SJSA1 (cell line): ENCODE data around the gene VASN. TPM values are rescaled to one million over a fixed set of nuclear protein-coding genes. Genes with fewer than 3 reads are reported as not detected.

Experiments
- DNase-seq, 2 experiments: peaks; one replicate each; pipeline ENCODE4 v3.0.0-alpha.2; 2015 to 2020; ENCODE audit warnings: low spot score in 2 of 2, low read depth in 1 of 2
- H3K27ac ChIP-seq: fragments of 250-450 bp; sonication (Bioruptor Pico); 2 replicates; pipeline ENCODE4 v1.5.1; 2020; ENCODE audit warnings: mild to moderate bottlenecking, moderate library complexity
- H3K27me3 ChIP-seq: fragments of 250-450 bp; sonication (Bioruptor Pico); replicated peaks from 2 replicates; pipeline ENCODE4 v1.5.1; 2020; ENCODE audit warnings: mild to moderate bottlenecking, moderate library complexity
- H3K36me3 ChIP-seq: fragments of 250-450 bp; sonication (Bioruptor Pico); 2 replicates; pipeline ENCODE4 v1.5.1; 2020; ENCODE audit warnings: mild to moderate bottlenecking
- H3K4me1 ChIP-seq: fragments of 250-450 bp; sonication (Bioruptor Pico); replicated peaks from 2 replicates; pipeline ENCODE4 v1.6.1; 2021; ENCODE audit warnings: mild to moderate bottlenecking
- H3K4me3 ChIP-seq: fragments of 250-450 bp; sonication (Bioruptor Pico); 2 replicates; pipeline ENCODE4 v1.5.1; 2020; ENCODE audit warnings: mild to moderate bottlenecking
- H3K9me3 ChIP-seq: fragments of 250-450 bp; sonication (Bioruptor Pico); replicated peaks from 2 replicates; pipeline ENCODE4 v1.5.1; 2020; ENCODE audit warnings: mild to moderate bottlenecking
- total RNA-seq: library from RNA; depleted of rRNA; stranded (reverse); fragments of >200 nt; shearing (Covaris generic); gene quantifications from 2 replicates; pipeline ENCODE4 v1.2.3, GENCODE V29; 2014

Gene VASN
- total RNA-seq, 1 experiment from 2014 or later = 93.6 TPM

DNA sequence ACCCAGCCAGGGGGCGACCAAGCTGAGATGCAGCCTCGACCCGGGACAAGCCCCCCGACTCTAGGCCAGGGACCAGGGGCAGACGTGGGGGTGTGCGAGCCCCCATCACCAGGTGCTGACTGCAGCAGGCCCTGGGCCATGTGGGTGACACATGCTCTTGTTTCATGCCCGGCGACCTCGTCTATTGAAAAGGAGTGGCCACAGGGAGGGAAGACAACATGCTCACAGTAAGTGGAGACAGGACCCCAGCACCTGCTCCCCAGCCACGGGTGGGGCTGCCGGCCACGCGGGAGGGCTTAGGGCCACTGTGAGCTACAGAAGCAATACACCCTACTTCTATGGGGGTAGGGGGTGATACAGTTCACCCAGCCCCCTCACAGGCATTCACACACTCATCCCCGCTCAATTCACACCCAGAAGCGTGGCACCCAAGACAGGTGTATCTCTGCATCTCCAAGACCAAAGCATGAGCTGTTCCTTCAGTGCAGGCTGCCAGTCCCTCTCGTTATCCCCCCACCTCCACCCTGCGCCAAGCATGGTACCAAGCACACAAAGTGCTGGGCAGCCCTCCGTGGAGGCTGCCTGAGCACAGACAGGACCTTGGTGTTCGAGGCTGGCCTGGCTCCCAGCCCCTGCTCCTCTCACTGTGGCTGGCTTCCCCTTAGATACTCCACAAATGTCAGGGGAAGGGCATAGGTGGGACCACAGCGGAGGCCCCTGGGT is 13.6 kb downstream of the VASN start:
- Histone ChIP-seq H3K4me1 (peaks cover 62% of the 10 kb centered on the region), H3K27ac (no peak overlapping the region), H3K27me3 (no peaks in the 10 kb centered on the region), H3K9me3 (no peaks in the 10 kb centered on the region), H3K36me3 (peaks cover 75% of the 10 kb centered on the region), H3K4me3 (no peak overlapping the region)
- no peak for DNase-seq

DNA sequence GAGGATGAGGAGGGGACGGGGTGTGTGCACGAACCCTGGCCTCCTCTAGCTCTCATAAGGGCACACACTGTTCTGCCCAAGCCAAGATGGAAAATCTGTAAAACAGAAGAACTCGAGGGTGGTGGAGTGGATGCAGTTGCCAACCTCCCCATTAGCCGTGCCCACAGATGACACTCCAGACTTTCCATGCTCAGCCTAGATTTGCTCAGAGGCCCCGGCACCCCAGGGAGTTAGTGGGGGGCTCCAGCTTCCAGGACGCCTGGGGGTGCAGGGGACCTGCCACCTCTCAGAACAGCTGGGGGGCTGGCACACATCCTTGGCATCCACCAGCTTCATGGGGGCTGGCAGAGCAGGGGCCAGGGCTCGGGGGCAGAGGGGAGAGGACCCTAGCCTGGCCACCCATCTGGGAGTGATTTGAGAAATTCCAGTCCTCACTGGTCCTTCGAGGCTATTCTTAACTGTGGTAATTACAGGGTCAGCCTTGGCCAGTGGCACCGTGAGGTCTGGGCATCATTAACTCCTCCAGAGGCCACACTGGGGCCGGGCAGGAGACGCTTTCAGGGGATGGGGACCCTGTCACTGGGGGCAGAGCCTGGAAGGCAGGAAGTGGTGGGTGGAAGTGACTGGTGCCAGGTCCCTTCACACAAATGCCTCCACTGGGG is 14.3 kb downstream of the VASN start:
- Histone ChIP-seq H3K27me3 (no peaks in the 10 kb centered on the region), H3K36me3 (peaks cover 73% of the 10 kb centered on the region), H3K27ac (peak overlapping the region; percentile 32), H3K4me3 (no peak overlapping the region), H3K9me3 (no peaks in the 10 kb centered on the region), H3K4me1 (peaks cover 69% of the 10 kb centered on the region)
- peak in 1 of 2 experiments; percentile 48 for DNase-seq

DNA sequence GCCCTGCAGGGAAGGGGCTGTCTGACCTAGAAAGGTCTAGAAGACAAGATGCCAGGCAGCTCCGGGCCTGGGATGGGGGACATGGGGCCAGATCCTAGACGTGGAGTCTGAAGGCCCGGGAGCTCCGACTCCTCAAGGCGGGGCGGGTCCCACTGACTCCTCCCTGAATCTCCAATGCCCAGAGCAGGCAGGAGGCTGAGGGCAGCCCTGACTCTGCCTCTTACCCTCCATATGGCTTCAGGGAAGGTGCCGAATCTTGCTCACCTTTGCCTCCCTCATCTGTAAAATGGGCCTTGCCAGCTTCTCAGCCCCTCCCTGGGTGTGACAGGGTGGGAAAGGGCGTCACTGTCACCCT is 14.8 kb downstream of the VASN start:
- Histone ChIP-seq H3K36me3 (peaks cover 68% of the 10 kb centered on the region), H3K9me3 (no peaks in the 10 kb centered on the region), H3K4me3 (no peak overlapping the region), H3K27ac (peak overlapping the region; percentile 32), H3K4me1 (peaks cover 74% of the 10 kb centered on the region), H3K27me3 (no peaks in the 10 kb centered on the region)
- no peak for DNase-seq

DNA sequence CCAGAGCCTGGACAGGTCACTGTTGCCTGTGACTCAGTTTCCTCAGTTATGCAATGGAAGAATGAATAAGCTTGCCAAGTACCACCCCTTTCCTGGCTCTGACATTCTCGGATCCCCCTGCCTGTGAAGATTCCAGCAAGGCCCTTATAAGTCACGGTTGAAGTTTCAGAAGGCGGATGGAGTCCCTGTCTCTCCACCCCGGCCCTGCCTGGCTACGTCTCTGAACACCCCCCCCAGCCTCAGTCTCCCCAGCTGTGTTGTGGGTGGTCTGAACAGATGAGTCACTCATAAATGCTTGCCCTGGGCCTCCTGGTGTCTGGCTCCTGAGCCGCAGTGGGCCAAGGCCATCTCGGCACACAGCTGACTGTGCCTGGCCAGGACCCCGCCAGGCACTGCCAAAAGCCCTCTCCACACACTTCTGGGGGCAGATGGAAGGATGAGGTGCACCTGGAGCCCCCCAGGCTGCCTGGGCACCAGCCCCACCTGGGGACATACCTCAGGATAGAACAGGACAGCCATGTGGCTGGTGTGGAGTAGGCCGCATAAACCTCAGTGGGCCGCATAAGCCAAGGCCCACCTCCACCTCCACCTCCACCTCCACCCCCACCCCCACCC is 15.4 kb downstream of the VASN start:
- Histone ChIP-seq H3K4me1 (peaks cover 80% of the 10 kb centered on the region), H3K27me3 (no peaks in the 10 kb centered on the region), H3K27ac (peak overlapping the region; percentile 32), H3K9me3 (no peaks in the 10 kb centered on the region), H3K36me3 (peaks cover 62% of the 10 kb centered on the region), H3K4me3 (no peak overlapping the region)
- DNase-seq = peak; percentile 70 to 75

DNA sequence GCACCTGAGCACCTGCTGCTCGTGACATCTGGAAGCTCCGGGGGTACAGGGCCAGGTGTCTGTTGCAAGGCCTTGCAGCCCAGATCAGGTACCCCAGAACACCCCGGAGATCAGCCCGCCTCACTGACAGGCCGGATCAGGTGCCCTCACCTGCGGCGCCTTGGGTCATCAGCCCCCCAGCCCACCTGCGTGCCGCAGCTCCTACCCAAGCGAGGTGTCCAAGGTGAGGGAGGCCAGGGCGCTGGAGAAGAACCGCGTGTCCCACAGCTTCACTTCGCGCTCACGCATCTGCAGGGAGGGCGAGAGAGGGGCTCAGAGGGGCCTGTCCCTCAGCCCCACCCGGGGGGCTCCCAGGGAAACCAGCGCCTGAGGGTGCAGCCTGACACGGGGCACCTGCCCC is 16.1 kb downstream of the VASN start:
- peaks cover 55% of the 10 kb centered on the region for H3K36me3 ChIP-seq
- peak overlapping the region; percentile 65 for H3K27ac ChIP-seq
- DNase-seq = no peak
- no peaks in the 10 kb centered on the region for H3K27me3 ChIP-seq
- no peaks in the 10 kb centered on the region for H3K9me3 ChIP-seq
- H3K4me1 ChIP-seq = peaks cover 87% of the 10 kb centered on the region
- H3K4me3 ChIP-seq = no peak overlapping the region

DNA sequence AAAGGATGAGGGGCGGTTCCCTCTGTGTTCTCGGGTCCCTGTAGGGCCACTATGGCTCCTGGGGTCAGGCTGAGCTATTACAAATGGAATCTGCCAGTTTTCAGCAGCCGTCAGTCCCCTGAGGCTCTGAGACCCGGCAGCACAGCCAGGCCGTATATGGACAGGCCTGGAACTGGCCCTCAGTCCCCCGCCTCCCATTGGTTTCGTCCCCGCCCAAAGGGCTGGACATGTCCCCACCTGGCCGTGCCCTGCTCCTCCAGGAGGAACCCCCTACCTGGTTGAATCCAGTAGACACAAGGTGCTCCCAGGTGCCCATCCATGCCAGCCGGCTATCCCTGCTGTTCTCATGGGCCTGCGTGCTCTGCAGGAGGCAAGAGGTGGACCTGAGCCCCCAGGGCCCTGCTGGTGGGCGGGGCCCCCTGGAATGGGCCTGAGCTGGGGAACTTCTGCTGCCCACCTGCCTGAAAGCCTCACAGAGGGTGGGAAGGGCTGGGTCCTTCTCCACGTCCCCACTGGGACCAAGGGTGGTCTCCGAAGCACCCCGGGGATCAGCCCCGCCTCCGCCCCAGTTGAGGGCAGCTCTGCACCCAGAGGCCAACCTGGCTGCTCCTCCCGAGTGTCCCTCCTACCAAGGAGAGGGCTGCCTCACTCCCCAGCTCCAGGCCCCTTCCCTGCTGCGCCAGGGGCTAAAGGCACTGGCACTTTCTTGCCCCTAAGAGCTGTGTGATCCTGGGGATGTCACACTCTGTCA is 16.8 kb downstream of the VASN start:
- H3K4me1 ChIP-seq = peaks cover 94% of the 10 kb centered on the region
- H3K9me3 ChIP-seq = no peaks in the 10 kb centered on the region
- H3K4me3 ChIP-seq = no peak overlapping the region
- no peaks in the 10 kb centered on the region for H3K27me3 ChIP-seq
- H3K36me3 ChIP-seq = peaks cover 50% of the 10 kb centered on the region
- peak; percentile 40 to 73 for DNase-seq
- H3K27ac ChIP-seq = peak overlapping the region; percentile 65

DNA sequence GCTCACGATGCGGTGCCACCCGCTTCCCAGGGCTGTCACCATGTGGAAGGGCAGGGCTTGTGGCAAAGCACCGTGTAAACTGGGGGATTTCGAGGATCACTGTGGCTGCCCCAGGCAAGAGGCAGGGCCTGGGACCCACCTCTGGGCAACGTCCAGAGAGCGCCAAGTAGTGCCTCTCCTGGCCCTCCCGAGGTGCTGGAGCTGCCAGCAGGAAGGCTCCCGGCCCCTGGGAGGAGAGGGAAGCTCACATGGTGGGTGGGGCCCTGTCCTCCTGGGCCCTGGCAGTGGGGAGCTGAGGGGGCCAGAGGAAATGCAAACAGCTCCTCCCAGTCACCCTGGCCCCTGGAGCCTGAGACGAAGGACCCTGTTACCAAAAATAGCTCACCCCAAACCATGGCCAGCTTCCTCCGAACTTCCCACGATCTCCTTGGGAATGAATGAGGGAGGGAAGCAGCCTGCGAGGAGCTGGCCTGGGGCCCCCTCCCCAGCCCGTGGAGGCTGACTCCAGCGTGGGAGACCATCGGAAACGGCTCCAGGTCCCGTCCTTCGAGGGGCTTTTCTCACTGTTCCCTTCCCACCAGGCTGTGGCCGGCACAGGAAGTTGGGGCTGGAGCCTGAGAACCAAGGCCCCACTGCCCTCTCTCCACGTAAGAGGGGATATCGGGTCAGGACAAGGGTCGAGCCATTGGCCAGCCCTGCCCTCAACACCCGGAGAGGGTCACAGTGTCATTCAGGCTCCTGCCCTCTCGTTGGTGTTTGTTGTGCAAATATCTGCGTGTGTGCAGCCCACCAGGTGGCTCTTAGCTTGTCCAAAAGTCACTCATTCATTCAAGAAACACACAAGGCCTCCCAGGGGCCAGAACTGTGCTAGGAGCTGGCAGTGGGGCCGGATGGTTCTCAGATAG is 17.7 kb downstream of the VASN start:
- peak overlapping the region; percentile 65 for H3K27ac ChIP-seq
- H3K27me3 ChIP-seq = no peaks in the 10 kb centered on the region
- peaks cover 41% of the 10 kb centered on the region for H3K36me3 ChIP-seq
- peaks cover 88% of the 10 kb centered on the region for H3K4me1 ChIP-seq
- H3K4me3 ChIP-seq = no peak overlapping the region
- no peaks in the 10 kb centered on the region for H3K9me3 ChIP-seq
- no peak for DNase-seq

DNA sequence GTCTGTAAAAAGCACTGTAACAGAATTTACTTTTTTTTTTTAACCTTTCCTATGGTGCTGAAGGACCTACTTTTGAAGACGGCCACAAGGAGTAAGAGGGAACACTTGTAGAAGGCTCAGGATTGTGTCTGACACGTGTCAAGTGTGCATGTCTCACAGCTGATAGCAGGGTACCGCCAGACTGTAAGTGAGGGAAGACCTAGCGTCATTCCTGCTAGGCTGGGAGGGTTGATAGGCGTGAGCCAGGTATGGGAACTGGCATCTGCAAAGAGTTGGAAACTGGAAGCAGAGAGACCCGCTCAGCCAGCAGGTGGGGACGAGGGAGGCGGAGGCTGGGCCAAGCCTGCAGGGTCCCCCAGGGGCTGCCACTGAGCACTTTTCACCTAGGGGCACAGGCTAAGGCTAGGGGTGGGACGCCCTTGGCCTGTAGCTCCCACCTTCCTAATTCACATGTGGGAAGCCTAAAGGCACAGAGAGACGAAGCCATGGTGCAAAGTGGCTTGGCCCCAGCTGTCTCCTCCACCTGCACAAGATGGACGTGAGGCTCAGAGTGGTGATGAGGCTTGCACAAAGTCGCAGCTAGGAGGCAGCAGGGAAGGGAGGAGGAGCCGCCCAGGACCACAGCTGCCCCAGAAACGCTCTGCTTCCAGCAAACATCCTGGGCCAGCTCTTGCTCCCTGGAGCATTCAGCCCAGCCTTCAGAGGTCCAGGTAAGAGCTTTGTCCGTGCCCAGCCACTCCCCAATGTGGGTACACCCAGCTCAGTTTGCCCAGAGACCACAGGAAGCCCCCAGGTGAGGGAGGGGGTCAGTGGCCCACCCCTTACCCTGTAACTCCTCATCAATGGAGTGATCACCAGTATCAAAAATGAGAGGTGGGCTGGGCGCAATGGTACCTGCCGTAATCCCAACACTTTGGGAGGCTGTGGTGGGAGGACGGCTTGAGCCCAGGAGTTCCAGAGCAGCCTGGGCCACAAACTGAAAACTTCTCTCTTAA is 18.9 kb downstream of the VASN start:
- peaks cover 32% of the 10 kb centered on the region for H3K36me3 ChIP-seq
- peaks cover 79% of the 10 kb centered on the region for H3K4me1 ChIP-seq
- H3K9me3 ChIP-seq = no peaks in the 10 kb centered on the region
- no peaks in the 10 kb centered on the region for H3K27me3 ChIP-seq
- H3K4me3 ChIP-seq = no peak overlapping the region
- DNase-seq = no peak
- H3K27ac ChIP-seq = no peak overlapping the region

DNA sequence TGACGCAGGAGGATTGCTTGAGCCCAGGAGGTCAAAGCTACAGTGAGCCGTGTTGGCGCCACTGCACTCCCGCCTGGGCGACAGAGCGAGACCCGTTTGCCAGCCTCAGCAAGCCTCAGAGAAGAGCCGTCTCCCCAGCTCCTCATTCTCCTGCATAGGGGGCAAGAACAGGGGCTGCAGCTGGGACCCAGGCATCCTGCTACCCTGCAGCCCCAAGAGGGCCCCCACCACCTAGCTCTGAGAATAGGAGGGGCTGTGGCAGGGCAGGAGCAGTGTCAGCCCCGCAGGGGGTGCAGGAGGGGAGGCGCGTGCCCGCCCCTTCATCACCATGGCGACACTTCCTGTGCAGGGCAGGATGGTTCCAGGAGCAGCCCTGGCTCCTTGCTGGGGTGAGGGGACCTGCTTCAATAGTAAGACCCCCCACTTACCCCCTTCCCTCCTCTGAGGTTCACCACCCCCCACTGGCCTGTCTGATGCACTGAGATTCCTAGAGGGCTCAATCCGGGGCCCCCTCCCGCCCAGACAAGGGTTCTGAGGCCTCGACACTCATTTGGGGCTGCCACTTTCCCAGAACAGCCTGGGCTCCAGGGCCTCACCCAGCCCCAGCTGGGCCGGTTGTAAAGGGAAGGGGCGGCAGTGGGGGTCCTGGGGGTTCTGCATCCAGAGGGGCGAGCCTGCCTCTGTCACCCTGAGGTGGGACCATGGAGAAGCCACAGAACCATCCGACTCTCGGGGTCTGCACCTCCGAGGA is 20.2 kb downstream of the VASN start:
- DNase-seq = no peak
- peak overlapping the region; percentile 60 for H3K27ac ChIP-seq
- H3K9me3 ChIP-seq = no peaks in the 10 kb centered on the region
- no peak overlapping the region for H3K4me3 ChIP-seq
- H3K36me3 ChIP-seq = peaks cover 26% of the 10 kb centered on the region
- no peaks in the 10 kb centered on the region for H3K27me3 ChIP-seq
- H3K4me1 ChIP-seq = peaks cover 67% of the 10 kb centered on the region

DNA sequence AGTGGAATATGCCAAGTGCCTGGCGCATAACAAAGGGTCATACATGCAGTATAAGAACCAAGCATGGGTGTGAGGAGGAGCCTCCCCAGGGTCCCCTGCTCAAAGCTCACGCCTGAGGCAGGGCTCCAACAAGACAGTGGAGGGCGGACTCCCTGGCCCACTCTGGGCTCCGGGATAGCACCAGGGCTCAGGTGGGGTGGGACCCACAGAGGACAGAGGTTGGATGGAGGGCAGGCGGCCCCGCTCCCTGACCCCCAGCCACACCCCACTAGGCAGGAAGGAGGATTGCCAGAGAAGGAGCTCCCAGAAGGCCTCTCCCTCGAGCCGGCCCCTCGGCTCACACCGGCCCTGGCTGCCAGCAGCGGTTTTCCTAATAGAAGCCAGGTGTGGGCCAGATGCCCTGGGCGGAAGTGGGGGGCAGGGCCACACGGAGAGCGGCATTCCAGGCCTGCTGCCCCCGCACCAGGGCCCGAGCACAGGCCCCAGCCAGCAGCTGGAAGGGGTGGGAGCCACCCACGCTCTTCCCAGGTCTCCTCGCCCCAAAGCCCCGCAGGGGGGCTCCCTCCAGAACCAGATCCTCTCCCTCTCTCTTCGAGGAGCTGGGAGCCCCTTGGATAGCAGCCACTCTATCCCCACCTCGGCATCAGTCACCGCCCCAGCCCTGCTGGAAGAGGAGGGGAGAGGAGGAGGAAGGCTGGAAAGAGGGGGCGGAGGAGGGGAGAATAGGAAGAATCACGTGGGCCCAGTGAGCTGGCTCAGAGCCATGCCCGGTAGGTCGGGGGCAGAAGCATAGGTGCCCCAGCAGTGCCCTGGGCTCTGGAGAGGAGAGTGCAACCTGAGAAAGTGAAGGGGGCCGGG is 21.0 kb downstream of the VASN start:
- H3K27me3 ChIP-seq = no peaks in the 10 kb centered on the region
- H3K4me3 ChIP-seq = no peak overlapping the region
- no peaks in the 10 kb centered on the region for H3K9me3 ChIP-seq
- H3K27ac ChIP-seq = peak overlapping the region; percentile 60
- DNase-seq = peak; percentile 85 to 86
- peaks cover 59% of the 10 kb centered on the region for H3K4me1 ChIP-seq
- peaks cover 25% of the 10 kb centered on the region for H3K36me3 ChIP-seq

DNA sequence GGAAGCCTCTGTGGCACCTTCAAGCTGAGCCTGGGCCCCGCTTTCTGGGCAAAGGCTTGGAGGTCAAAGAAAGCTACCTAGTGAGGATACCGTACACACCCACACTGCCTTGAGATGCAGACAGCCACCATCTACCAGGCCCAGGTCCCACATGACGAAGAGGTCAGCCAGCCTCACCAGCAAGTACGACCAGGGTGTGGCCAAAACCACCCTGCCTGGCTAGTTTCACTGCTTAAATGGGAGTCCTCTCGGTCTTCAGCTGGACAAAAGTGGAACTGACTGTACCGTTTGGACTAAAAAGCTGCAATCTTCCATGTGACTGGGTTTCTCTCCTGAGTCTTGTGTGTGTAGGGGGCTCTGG is 21.6 kb downstream of the VASN start:
- no peak overlapping the region for H3K4me3 ChIP-seq
- peak overlapping the region; percentile 60 for H3K27ac ChIP-seq
- H3K27me3 ChIP-seq = no peaks in the 10 kb centered on the region
- peaks cover 53% of the 10 kb centered on the region for H3K4me1 ChIP-seq
- H3K9me3 ChIP-seq = no peaks in the 10 kb centered on the region
- peaks cover 20% of the 10 kb centered on the region; the same call in 1 of the 2 replicates for H3K36me3 ChIP-seq
- DNase-seq = no peak
